ENCODE measurements around the gene SPATS2. TPM values are rescaled to one million over a fixed set of nuclear protein-coding genes. Genes with fewer than 3 reads are reported as not detected.

SPATS2 gene
- total and polyA plus RNA-seq, 10 of the 15 experiments (the other 5 are each of a cell fraction or from before 2014, with no cell fraction given): 9.0 to 54.2 (median 27.5) TPM

DNA sequence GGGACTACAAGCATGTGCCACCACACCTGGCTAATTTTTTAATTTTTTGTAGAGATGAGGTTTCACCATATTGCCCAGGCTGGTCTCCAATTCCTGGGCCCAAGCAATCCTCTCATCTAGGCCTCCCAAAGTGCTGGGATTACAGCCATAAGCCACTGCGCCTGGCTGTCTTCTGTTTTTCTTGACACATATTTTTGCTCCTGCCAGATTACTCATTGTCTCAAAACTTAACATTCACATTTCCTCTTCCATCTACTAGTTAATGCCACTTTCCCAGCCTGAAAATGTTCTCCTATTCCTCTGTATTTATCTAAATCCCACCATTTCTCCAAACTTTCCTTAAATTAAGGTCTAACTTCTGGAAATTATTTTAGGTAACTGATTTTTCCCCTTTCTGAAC is 135.3 kb downstream of the SPATS2 start:
- WGBS (ENCODE audit: insufficient coverage, insufficient replicate concordance, low lambda C conversion rate, missing lambda C conversion rate): 95% methylated on average over 1 of the region's 1 CpG
- Histone ChIP-seq H3K79me2 (ENCODE audit: control insufficient read depth, insufficient read depth, low read length) (no peaks in the 10 kb centered on the region), H3K4me1 (ENCODE audit: control insufficient read depth, insufficient read depth, low read length) (peaks cover 11% of the 10 kb centered on the region), H3K27ac (ENCODE audit: control insufficient read depth, insufficient read depth) (no peak overlapping the region), H4K20me1 (ENCODE audit: control insufficient read depth, insufficient read depth) (no peaks in the 10 kb centered on the region), H3K4me3 (no peak overlapping the region), H3K36me3 (ENCODE audit: control insufficient read depth in 2 of 2, insufficient read depth in 2 of 2, low read length in 1 of 2) (peaks cover 0 to 23% of the 10 kb centered on the region in 2 experiments), H3K9ac (ENCODE audit: control insufficient read depth, insufficient read depth, low read length) (no peak overlapping the region), H3K9me3 (replicated peaks; ENCODE audit: control insufficient read depth, insufficient read depth, low read length) (no peaks in the 10 kb centered on the region), H3K27me3 (replicated peaks in 1 of 2; ENCODE audit: control insufficient read depth in 2 of 2, insufficient read depth in 2 of 2, low read length in 1 of 2) (no peaks in the 10 kb centered on the region), H3K4me2 (ENCODE audit: control insufficient read depth, insufficient read depth) (no peak overlapping the region), H2AFZ (ENCODE audit: control insufficient read depth, low read depth, low read length) (no peak overlapping the region)
- in situ Hi-C loops (cut with MboI): no loop called here
- BruUV-seq (replicated peaks): no TSS peak
- DNase-seq (ENCODE audit: low read depth, low spot score): no peak
- no peak for FAIRE-seq
- intact Hi-C loops (cut with micrococcal nuclease; ENCODE audit: unreplicated experiment): no loop called here
- no peak for ATAC-seq
- CTCF ChIA-PET: no interaction called here
- RAD21 ChIA-PET (ENCODE audit: unreplicated experiment): no interaction called here
- POLR2A ChIA-PET: no interaction called here
- SMC1A ChIA-PET (ENCODE audit: uncharacterized antibody, unreplicated experiment): interaction anchor here (2.1 to 33.2 kb wide), 2 partner anchors 10 to 141 kb away, joined by 11 to 740 read pairs; partner anchors contain the start of gene SPATS2
- TF ChIP-seq SIX5 (IDR thresholded peaks at IDR 0.05; ENCODE audit: low read depth, low read length, severe bottlenecking): no peak
- no peak for TF ChIP-seq EZH2 (IDR thresholded peaks at IDR 0.05; ENCODE audit: borderline replicate concordance, control insufficient read depth, low read depth, low read length)
- TF ChIP-seq, protein P1, sequence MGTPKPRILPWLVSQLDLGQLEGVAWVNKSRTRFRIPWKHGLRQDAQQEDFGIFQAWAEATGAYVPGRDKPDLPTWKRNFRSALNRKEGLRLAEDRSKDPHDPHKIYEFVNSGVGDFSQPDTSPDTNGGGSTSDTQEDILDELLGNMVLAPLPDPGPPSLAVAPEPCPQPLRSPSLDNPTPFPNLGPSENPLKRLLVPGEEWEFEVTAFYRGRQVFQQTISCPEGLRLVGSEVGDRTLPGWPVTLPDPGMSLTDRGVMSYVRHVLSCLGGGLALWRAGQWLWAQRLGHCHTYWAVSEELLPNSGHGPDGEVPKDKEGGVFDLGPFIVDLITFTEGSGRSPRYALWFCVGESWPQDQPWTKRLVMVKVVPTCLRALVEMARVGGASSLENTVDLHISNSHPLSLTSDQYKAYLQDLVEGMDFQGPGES (IDR thresholded peaks at IDR 0.05): no peak
- no peak for TF ChIP-seq POLR2A (IDR thresholded peaks at IDR 0.05; ENCODE audit: low read depth, low read length)
- no peak for TF ChIP-seq ESRRA (IDR thresholded peaks at IDR 0.05; ENCODE audit: low read length)
- no peak for TF ChIP-seq BCL11A (IDR thresholded peaks at IDR 0.05; ENCODE audit: low read depth, low read length)
- TF ChIP-seq WRNIP1 (IDR thresholded peaks at IDR 0.05; ENCODE audit: borderline replicate concordance, low read depth, low read length): no peak
- no peak for TF ChIP-seq NR2F1 (conservative IDR thresholded peaks at IDR 0.05)
- TF ChIP-seq, protein P2, sequence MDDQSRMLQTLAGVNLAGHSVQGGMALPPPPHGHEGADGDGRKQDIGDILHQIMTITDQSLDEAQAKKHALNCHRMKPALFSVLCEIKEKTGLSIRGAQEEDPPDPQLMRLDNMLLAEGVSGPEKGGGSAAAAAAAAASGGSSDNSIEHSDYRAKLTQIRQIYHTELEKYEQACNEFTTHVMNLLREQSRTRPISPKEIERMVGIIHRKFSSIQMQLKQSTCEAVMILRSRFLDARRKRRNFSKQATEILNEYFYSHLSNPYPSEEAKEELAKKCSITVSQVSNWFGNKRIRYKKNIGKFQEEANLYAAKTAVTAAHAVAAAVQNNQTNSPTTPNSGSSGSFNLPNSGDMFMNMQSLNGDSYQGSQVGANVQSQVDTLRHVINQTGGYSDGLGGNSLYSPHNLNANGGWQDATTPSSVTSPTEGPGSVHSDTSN (IDR thresholded peaks at IDR 0.05; ENCODE audit: insufficient replicate concordance, low read depth, low read length): no peak
- TF ChIP-seq, protein P3, sequence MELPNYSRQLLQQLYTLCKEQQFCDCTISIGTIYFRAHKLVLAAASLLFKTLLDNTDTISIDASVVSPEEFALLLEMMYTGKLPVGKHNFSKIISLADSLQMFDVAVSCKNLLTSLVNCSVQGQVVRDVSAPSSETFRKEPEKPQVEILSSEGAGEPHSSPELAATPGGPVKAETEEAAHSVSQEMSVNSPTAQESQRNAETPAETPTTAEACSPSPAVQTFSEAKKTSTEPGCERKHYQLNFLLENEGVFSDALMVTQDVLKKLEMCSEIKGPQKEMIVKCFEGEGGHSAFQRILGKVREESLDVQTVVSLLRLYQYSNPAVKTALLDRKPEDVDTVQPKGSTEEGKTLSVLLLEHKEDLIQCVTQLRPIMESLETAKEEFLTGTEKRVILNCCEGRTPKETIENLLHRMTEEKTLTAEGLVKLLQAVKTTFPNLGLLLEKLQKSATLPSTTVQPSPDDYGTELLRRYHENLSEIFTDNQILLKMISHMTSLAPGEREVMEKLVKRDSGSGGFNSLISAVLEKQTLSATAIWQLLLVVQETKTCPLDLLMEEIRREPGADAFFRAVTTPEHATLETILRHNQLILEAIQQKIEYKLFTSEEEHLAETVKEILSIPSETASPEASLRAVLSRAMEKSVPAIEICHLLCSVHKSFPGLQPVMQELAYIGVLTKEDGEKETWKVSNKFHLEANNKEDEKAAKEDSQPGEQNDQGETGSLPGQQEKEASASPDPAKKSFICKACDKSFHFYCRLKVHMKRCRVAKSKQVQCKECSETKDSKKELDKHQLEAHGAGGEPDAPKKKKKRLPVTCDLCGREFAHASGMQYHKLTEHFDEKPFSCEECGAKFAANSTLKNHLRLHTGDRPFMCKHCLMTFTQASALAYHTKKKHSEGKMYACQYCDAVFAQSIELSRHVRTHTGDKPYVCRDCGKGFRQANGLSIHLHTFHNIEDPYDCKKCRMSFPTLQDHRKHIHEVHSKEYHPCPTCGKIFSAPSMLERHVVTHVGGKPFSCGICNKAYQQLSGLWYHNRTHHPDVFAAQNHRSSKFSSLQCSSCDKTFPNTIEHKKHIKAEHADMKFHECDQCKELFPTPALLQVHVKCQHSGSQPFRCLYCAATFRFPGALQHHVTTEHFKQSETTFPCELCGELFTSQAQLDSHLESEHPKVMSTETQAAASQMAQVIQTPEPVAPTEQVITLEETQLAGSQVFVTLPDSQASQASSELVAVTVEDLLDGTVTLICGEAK (IDR thresholded peaks at IDR 0.05; ENCODE audit: borderline replicate concordance): no peak
- no peak for TF ChIP-seq MTA3 (IDR thresholded peaks at IDR 0.05; ENCODE audit: borderline replicate concordance, low read length)
- TF ChIP-seq, protein P4, sequence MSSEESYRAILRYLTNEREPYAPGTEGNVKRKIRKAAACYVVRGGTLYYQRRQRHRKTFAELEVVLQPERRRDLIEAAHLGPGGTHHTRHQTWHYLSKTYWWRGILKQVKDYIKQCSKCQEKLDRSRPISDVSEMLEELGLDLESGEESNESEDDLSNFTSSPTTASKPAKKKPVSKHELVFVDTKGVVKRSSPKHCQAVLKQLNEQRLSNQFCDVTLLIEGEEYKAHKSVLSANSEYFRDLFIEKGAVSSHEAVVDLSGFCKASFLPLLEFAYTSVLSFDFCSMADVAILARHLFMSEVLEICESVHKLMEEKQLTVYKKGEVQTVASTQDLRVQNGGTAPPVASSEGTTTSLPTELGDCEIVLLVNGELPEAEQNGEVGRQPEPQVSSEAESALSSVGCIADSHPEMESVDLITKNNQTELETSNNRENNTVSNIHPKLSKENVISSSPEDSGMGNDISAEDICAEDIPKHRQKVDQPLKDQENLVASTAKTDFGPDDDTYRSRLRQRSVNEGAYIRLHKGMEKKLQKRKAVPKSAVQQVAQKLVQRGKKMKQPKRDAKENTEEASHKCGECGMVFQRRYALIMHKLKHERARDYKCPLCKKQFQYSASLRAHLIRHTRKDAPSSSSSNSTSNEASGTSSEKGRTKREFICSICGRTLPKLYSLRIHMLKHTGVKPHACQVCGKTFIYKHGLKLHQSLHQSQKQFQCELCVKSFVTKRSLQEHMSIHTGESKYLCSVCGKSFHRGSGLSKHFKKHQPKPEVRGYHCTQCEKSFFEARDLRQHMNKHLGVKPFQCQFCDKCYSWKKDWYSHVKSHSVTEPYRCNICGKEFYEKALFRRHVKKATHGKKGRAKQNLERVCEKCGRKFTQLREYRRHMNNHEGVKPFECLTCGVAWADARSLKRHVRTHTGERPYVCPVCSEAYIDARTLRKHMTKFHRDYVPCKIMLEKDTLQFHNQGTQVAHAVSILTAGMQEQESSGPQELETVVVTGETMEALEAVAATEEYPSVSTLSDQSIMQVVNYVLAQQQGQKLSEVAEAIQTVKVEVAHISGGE (CRISPR knock-in tag; IDR thresholded peaks at IDR 0.05): no peak
- no peak for TF ChIP-seq EED (IDR thresholded peaks at IDR 0.05; ENCODE audit: low read depth)
